K562 (cell line): ENCODE measurements around the gene ANKS1A. TPM values are rescaled to one million over a fixed set of nuclear protein-coding genes. Genes with fewer than 3 reads are reported as not detected.

ENCODE experiments used
- ATAC-seq: fragments of 200-7000 bp; cut with Tn5 transposase; 3 replicates; pipeline ENCODE4 v1.9.1; 2020; ENCODE audit warnings: moderate library complexity
- BruUV-seq: library from RNA; stranded (reverse); fragments of 400-500 nt; replicated peaks from 2 replicates; lab custom pipeline; 2021; lab: Mats Ljungman, UMichigan
- CTCF ChIA-PET: fragments of 300-600 bp; formaldehyde crosslinking; extraction: SDS; loops from one replicate; lab custom pipeline; 2021; ENCODE audit warnings: low intra/inter-chr PET ratio; lab: Yijun Ruan, JAX
- POLR2A ChIA-PET: fragments of 300-600, 350-650 bp; sonication (Branson Sonifier 250); formaldehyde crosslinking; extraction: SDS; loops from one replicate; lab custom pipeline; 2021; ENCODE audit warnings: antibody characterized with exemption, inconsistent platforms; lab: Yijun Ruan, JAX
- DNase-seq, 4 experiments: peaks; one replicate each; pipeline versions ENCODE4 v3.0.0 to v3.0.0-alpha.2; 2011 to 2018; ENCODE audit warnings: low spot score in 3 of 4, mixed read lengths in 3 of 4; ENCODE audit errors: extremely low read depth in 1 of 4
- FAIRE-seq: peaks from 2 replicates; lab custom pipeline; 2011; peaks lifted over from hg19 to GRCh38; lab: Jason Lieb, UNC
- H2AFZ ChIP-seq: 2 replicates; pipeline ENCODE4 v1.6.0; 2011; ENCODE audit warnings: low read depth, low read length, control low read depth, inconsistent platforms
- H3K27ac ChIP-seq: fragments of 200-600 bp; 3 replicates; pipeline ENCODE4 v1.8.0; 2011; ENCODE audit warnings: low read depth, mild to moderate bottlenecking, control low read depth, inconsistent platforms, low read length, moderate library complexity, mixed read lengths; ENCODE audit errors: extremely low read depth
- H3K27me3 ChIP-seq, 2 experiments: fragments of 300-600 bp in 1 of 2; 2 replicates in 1 of 2; 3 replicates in 1 of 2; pipeline versions ENCODE4 v1.6.0 to v1.8.0; 2011; ENCODE audit warnings: inconsistent platforms in 2 of 2, low read length in 2 of 2, mild to moderate bottlenecking in 1 of 2, mixed read lengths in 1 of 2, moderate library complexity in 1 of 2; ENCODE audit not compliant: control insufficient read depth in 2 of 2, insufficient read depth in 2 of 2
- H3K36me3 ChIP-seq: fragments of 300-600 bp; 3 replicates; pipeline ENCODE4 v1.8.0; 2011; ENCODE audit warnings: mild to moderate bottlenecking, low read length, inconsistent platforms; ENCODE audit not compliant: control insufficient read depth, insufficient read depth
- H3K4me1 ChIP-seq, 2 experiments: fragments of 200-600 bp in 1 of 2; replicated peaks in 1 of 2; 2 replicates in 1 of 2; 3 replicates in 1 of 2; pipeline versions ENCODE4 v1.5.1 to v1.8.0; 2011; ENCODE audit warnings: inconsistent platforms in 2 of 2, low read length in 2 of 2, mild to moderate bottlenecking in 1 of 2, mixed read lengths in 1 of 2, moderate library complexity in 1 of 2; ENCODE audit not compliant: control insufficient read depth in 2 of 2, insufficient read depth in 2 of 2
- H3K4me2 ChIP-seq: 2 replicates; pipeline ENCODE4 v1.6.1; 2011; ENCODE audit warnings: low read length, control low read depth, inconsistent platforms, mixed read lengths; ENCODE audit not compliant: insufficient read depth
- H3K4me3 ChIP-seq: fragments of 200-600 bp; sonication (generic), shearing (Covaris generic); 2 replicates; pipeline ENCODE4 v1.5.1; 2016; ENCODE audit warnings: control low read depth, inconsistent platforms
- H3K79me2 ChIP-seq: fragments of 200-600 bp; 3 replicates; pipeline ENCODE4 v1.8.0; 2011; ENCODE audit warnings: low read length, inconsistent platforms; ENCODE audit not compliant: control insufficient read depth, insufficient read depth
- H3K9ac ChIP-seq, 2 experiments: 2 replicates each; pipeline versions ENCODE4 v1.6.0 to v1.6.1; 2011; ENCODE audit warnings: low read depth in 2 of 2, low read length in 2 of 2, control low read depth in 1 of 2, inconsistent platforms in 1 of 2, mild to moderate bottlenecking in 1 of 2, mixed read lengths in 1 of 2; ENCODE audit not compliant: insufficient read depth in 1 of 2
- H3K9me1 ChIP-seq: one replicate; pipeline ENCODE4 v1.6.0; 2011; ENCODE audit warnings: inconsistent platforms, mild to moderate bottlenecking, low read length, moderate library complexity; ENCODE audit not compliant: control insufficient read depth, insufficient read depth
- H3K9me3 ChIP-seq: replicated peaks from 2 replicates; pipeline ENCODE4 v1.5.1; 2011; ENCODE audit warnings: low read depth, low read length, inconsistent platforms; ENCODE audit not compliant: control insufficient read depth, insufficient read depth
- H4K20me1 ChIP-seq: replicated peaks from 2 replicates; pipeline ENCODE4 v1.6.1; 2011; ENCODE audit warnings: low read length, inconsistent platforms, mixed read lengths; ENCODE audit not compliant: control insufficient read depth, insufficient read depth
- CEBPB ChIP-seq: fragments of 450-650 bp; IDR thresholded peaks from 2 replicates; pipeline ENCODE4 v1.6.1; 2016; ENCODE audit warnings: missing genetic modification characterization, missing compliant biosample characterization
- CEBPG ChIP-seq, 3 experiments: fragments of 200-800 bp in 1 of 3; sonication (Bioruptor generic) in 1 of 3; sonication (generic) in 1 of 3; formaldehyde crosslinking in 1 of 3; IDR thresholded peaks in 2 of 3; conservative IDR thresholded peaks in 1 of 3; 2 replicates each; pipeline versions ENCODE4 v1.6.1 to v1.8.0; 2016 to 2022; ENCODE audit warnings: missing compliant biosample characterization in 2 of 3, missing genetic modification characterization in 2 of 3, mild to moderate bottlenecking in 1 of 3, missing genetic modification reagents in 1 of 3
- CREB3L1 ChIP-seq: fragments of 450-650 bp; IDR thresholded peaks from 2 replicates; pipeline ENCODE4 v1.6.1; 2014; ENCODE audit warnings: low read depth, mild to moderate bottlenecking, moderate library complexity, borderline replicate concordance
- SMARCE1 ChIP-seq: fragments of 450-650 bp; IDR thresholded peaks from 2 replicates; pipeline ENCODE4 v1.7.1; 2016; ENCODE audit warnings: mild to moderate bottlenecking
- ZFP30 ChIP-seq: fragments of 250-450 bp; sonication (Bioruptor Pico); IDR thresholded peaks from 2 replicates; pipeline ENCODE4 v1.8.0; 2022; ENCODE audit warnings: moderate library complexity, mild to moderate bottlenecking, inconsistent platforms, borderline replicate concordance
- ZKSCAN8 ChIP-seq: fragments of 200-800 bp; sonication (Bioruptor generic); IDR thresholded peaks from 2 replicates; pipeline ENCODE4 v1.6.1; 2016; ENCODE audit warnings: missing genetic modification characterization, missing compliant biosample characterization
- ZNF184 ChIP-seq: sonication (generic); formaldehyde crosslinking; IDR thresholded peaks from 2 replicates; pipeline ENCODE4 v1.5.0; 2020; ENCODE audit warnings: missing genetic modification reagents
- WGBS: fragments of 100-300 bp; shearing (Covaris generic); methylation state at CpG from one replicate; pipeline ENCODE4 v1.1.6; 2016; ENCODE audit warnings: low coverage, mixed read lengths; ENCODE audit not compliant: insufficient coverage; ENCODE audit errors: missing lambda C conversion rate; 5-methylcytosine and 5-hydroxymethylcytosine counted together
- in situ Hi-C: fragments of 300-500 bp; cut with MboI; formaldehyde crosslinking; loops from 4 replicates; pipeline ENCODE4 v1.15.0; 2018; ENCODE audit warnings: inconsistent platforms, mixed read lengths
- intact Hi-C: fragments of 100-400 bp; cut with micrococcal nuclease; formaldehyde crosslinking; loops from 2 replicates; pipeline ENCODE4 v1.14.2; 2022
- polyA plus RNA-seq, 8 experiments: library from polyadenylated mRNA; depleted of rRNA in 4 of 8; stranded (reverse) in 5 of 8; unstranded in 3 of 8; fragments of >200 nt; fragmentation: Nextera tagmentation in 2 of 8; fragmentation: Illumina TruSeq in 1 of 8; extraction: Ambion mirVana in 2 of 8; extraction: Trizol in 1 of 8; gene quantifications; 2 replicates each; pipeline versions ENCODE4 v1.2.1 to v1.2.3, GENCODE V29; 2011 to 2014; ENCODE audit warnings: inconsistent platforms in 1 of 8, missing spikeins in 1 of 8
- total RNA-seq, 7 experiments: library from RNA; depleted of rRNA in 6 of 7; stranded (reverse); fragments of >200 nt in 6 of 7; fragmentation: Illumina TruSeq in 2 of 7; extraction: Trizol in 2 of 7; gene quantifications; 2 replicates each; pipeline versions ENCODE4 v1.2.1 to v1.2.3, GENCODE V29; 2011 to 2021; ENCODE audit warnings: low replicate concordance in 1 of 7

Gene ANKS1A
- total and polyA plus RNA-seq, 9 of the 15 experiments (the other 6 are each of a cell fraction or from before 2014, with no cell fraction given) = 1.1 to 13.8 (median 5.3) TPM

GRCh38 chr6:34865107-34865506 is 23.9 kb upstream of the ANKS1A start (continued):
- TF ChIP-seq ZKSCAN8 (CRISPR knock-in tag) (peak; percentile 73; the same call in 1 of the 2 replicates), ZFP30 (CRISPR knock-in tag) (no peak), SMARCE1 (peak; percentile 97), ZNF184 (CRISPR knock-in tag) (no peak)
- TF ChIP-seq, all 486 proteins: peak for 120

GRCh38 chr6:34866509-34866908 is 22.5 kb upstream of the ANKS1A start:
- no peak overlapping the region for H2AFZ ChIP-seq
- in situ Hi-C loops = no loop called here
- no peaks in the 10 kb centered on the region for H3K79me2 ChIP-seq
- H3K4me3 ChIP-seq = no peak overlapping the region
- H3K9me3 ChIP-seq = no peaks in the 10 kb centered on the region
- H3K27me3 ChIP-seq = no peaks in the 10 kb centered on the region
- H3K4me1 ChIP-seq = peaks cover 4 to 11% of the 10 kb centered on the region in 2 experiments; a peak in 4 of 5 replicates
- no TSS peak for BruUV-seq
- no peak overlapping the region for H3K27ac ChIP-seq
- no peaks in the 10 kb centered on the region for H3K9me1 ChIP-seq
- TF ChIP-seq CEBPB (tag) = peak; percentile 42; the same call in 1 of the 2 replicates
- no peak for TF ChIP-seq CEBPG (CRISPR knock-in tag; IDR thresholded peaks at IDR 0.05)
- TF ChIP-seq CEBPG (tag; conservative IDR thresholded peaks at IDR 0.05 in 1 of 2, IDR thresholded peaks at IDR 0.05 in 1 of 2) = 0 out of 4 replicates have a peak, but pooled peaks of 1 of the 2 experiments have one; percentile 5
- TF ChIP-seq CREB3L1 = no peak
- FAIRE-seq (no peak), DNase-seq (no peak), ATAC-seq (no peak)
- no peak overlapping the region for H3K4me2 ChIP-seq
- no peak overlapping the region for H3K9ac ChIP-seq
- ChIA-PET POLR2A (interaction anchor here (1.0 to 11.7 kb wide), 2 partner anchors 9 to 20 kb away, joined by 3 to 108 read pairs; partner anchors contain the start of genes ANKS1A and TAF11), CTCF (no interaction called here)
- 0 out of 2 replicates have a peak, but pooled peaks cover 8% of the 10 kb centered on the region for H4K20me1 ChIP-seq
- 68% methylated on average over 3 of the region's 3 CpGs for WGBS
- peaks cover 65% of the 10 kb centered on the region for H3K36me3 ChIP-seq
- intact Hi-C loops = no loop called here
